B cell (primary cell): ENCODE data around the gene ZFHX2. TPM values are rescaled to one million over a fixed set of nuclear protein-coding genes. Genes with fewer than 3 reads are reported as not detected.

Experiments used
- ATAC-seq: fragments of 200-7000 bp; cut with Tn5 transposase; one replicate; pipeline ENCODE4 v1.10.0; 2021; ENCODE audit warnings: low read depth, mild to moderate bottlenecking, moderate number of reproducible peaks, moderate library complexity
- CTCF ChIA-PET: fragments of 350-600 bp; sonication (Branson Sonifier 250); formaldehyde crosslinking; loops from one replicate; lab custom pipeline; 2021; ENCODE audit warnings: antibody characterized with exemption, inconsistent platforms; lab: Charles Lee
- POLR2A ChIA-PET: fragments of 350-600 bp; sonication (Branson Sonifier 250); formaldehyde crosslinking; loops from one replicate; lab custom pipeline; 2021; ENCODE audit warnings: antibody characterized with exemption; lab: Charles Lee
- DNase-seq: peaks from one replicate; pipeline ENCODE4 v3.0.0; 2013
- H2AFZ ChIP-seq: 2 replicates; pipeline ENCODE4 v1.6.1; 2012; ENCODE audit warnings: mild to moderate bottlenecking, low read depth, low read length; ENCODE audit not compliant: insufficient read depth, poor library complexity, severe bottlenecking
- H3K27ac ChIP-seq, 2 donors: 1 replicate in 1 of 2; 2 replicates in 1 of 2; pipeline ENCODE4 v1.5.1; 2012 to 2013; ENCODE audit warnings: low read length in 2 of 2, mild to moderate bottlenecking in 2 of 2, moderate library complexity in 1 of 2
- H3K27me3 ChIP-seq, 4 experiments: fragments of 200-600 bp in 1 of 4; sonication (generic) in 1 of 4; replicated peaks in 1 of 4; 1 replicate in 2 of 4; 2 replicates in 2 of 4; pipeline versions ENCODE4 v1.6.1 to v1.7.0; 2013 to 2016; ENCODE audit warnings: low read length in 3 of 4, mild to moderate bottlenecking in 2 of 4, mixed read lengths in 1 of 4, moderate library complexity in 1 of 4; ENCODE audit not compliant: insufficient read depth in 4 of 4, control insufficient read depth in 3 of 4; ENCODE audit errors: control extremely low read depth in 1 of 4
- H3K36me3 ChIP-seq, 2 experiments: replicated peaks in 1 of 2; 1 replicate in 1 of 2; 2 replicates in 1 of 2; pipeline versions ENCODE4 v1.6.1 to v1.7.1; 2013; ENCODE audit warnings: low read length in 1 of 2; ENCODE audit not compliant: insufficient read depth in 2 of 2, control insufficient read depth in 1 of 2; ENCODE audit errors: control extremely low read depth in 1 of 2, extremely low read depth in 1 of 2
- H3K4me1 ChIP-seq, 2 donors: fragments of 200-600 bp in 1 of 2; sonication (generic) in 1 of 2; 1 replicate in 1 of 2; 2 replicates in 1 of 2; pipeline versions ENCODE4 v1.5.1 to v1.6.1; 2013 to 2017; ENCODE audit warnings: low read length in 2 of 2; ENCODE audit not compliant: control insufficient read depth in 2 of 2, insufficient read depth in 2 of 2
- H3K4me2 ChIP-seq: replicated peaks from 2 replicates; pipeline ENCODE3; 2012; ENCODE audit warnings: mild to moderate bottlenecking, low read depth, low read length; ENCODE audit not compliant: poor library complexity, severe bottlenecking
- H3K4me3 ChIP-seq, 5 experiments: fragments of 200-600 bp in 1 of 5; sonication (generic) in 1 of 5; 1 replicate in 3 of 5; 2 replicates in 2 of 5; pipeline versions ENCODE4 v1.5.1 to v1.7.0; 2011 to 2016; ENCODE audit warnings: low read length in 4 of 5, mild to moderate bottlenecking in 4 of 5, low read depth in 2 of 5, control low read depth in 1 of 5, moderate library complexity in 1 of 5; ENCODE audit not compliant: insufficient read depth in 1 of 5; ENCODE audit errors: control extremely low read depth in 1 of 5, extremely low read depth in 1 of 5
- H3K79me2 ChIP-seq: fragments of 200-600 bp; sonication (generic); one replicate; pipeline ENCODE4 v1.6.0; 2016; ENCODE audit warnings: low read length; ENCODE audit not compliant: control insufficient read depth, insufficient read depth
- H3K9ac ChIP-seq: fragments of 200-600 bp; sonication (generic); 2 replicates; pipeline ENCODE4 v1.6.1; 2017; ENCODE audit warnings: mild to moderate bottlenecking, low read length, moderate library complexity
- H3K9me3 ChIP-seq, 3 donors: one replicate each; pipeline versions ENCODE4 v1.6.1 to v1.7.1; 2013; ENCODE audit warnings: low read length in 2 of 3; ENCODE audit not compliant: control insufficient read depth in 2 of 3, insufficient read depth in 1 of 3; ENCODE audit errors: control extremely low read depth in 1 of 3
- H4K20me1 ChIP-seq: 2 replicates; pipeline ENCODE4 v1.6.0; 2012; ENCODE audit warnings: mild to moderate bottlenecking, low read length; ENCODE audit not compliant: insufficient read depth, control insufficient read depth, poor library complexity, severe bottlenecking
- H3K27ac Mint-ChIP-seq: one replicate; pipeline ENCODE4 v1.8.0; 2021; ENCODE audit warnings: mixed read lengths
- H3K27me3 Mint-ChIP-seq: one replicate; pipeline ENCODE4 v1.8.0; 2021; ENCODE audit warnings: mixed read lengths
- H3K4me1 Mint-ChIP-seq: one replicate; pipeline ENCODE4 v1.8.0; 2021; ENCODE audit warnings: mixed read lengths
- H3K4me3 Mint-ChIP-seq: one replicate; pipeline ENCODE4 v1.8.0; 2021; ENCODE audit warnings: mixed read lengths
- H3K9me3 Mint-ChIP-seq: one replicate; pipeline ENCODE4 v1.8.0; 2022; ENCODE audit warnings: mixed read lengths; ENCODE audit not compliant: insufficient read depth
- CTCF ChIP-seq: fragments of 200-600 bp; IDR thresholded peaks from one replicate; pipeline ENCODE4 v1.8.0; 2022; ENCODE audit warnings: antibody characterized with exemption, mild to moderate bottlenecking
- EZH2 ChIP-seq: IDR thresholded peaks from 2 replicates; pipeline ENCODE4 v1.6.1; 2012; ENCODE audit warnings: borderline replicate concordance, low read depth, mild to moderate bottlenecking, moderate library complexity, low read length; ENCODE audit not compliant: insufficient read depth, poor library complexity, severe bottlenecking
- WGBS: methylation state at CpG from one replicate; pipeline ENCODE4 v1.1.5; 2013; ENCODE audit warnings: missing lambda C conversion rate; ENCODE audit not compliant: insufficient coverage; 5-methylcytosine and 5-hydroxymethylcytosine counted together
- intact Hi-C: fragments of 100-400 bp; cut with micrococcal nuclease; formaldehyde crosslinking; loops from one replicate; pipeline ENCODE4 v1.10.0; 2022
- polyA plus RNA-seq: library from polyadenylated mRNA; depleted of rRNA; stranded (reverse); fragments of >200 nt; gene quantifications from 2 replicates; pipeline ENCODE4 v1.2.3, GENCODE V29; 2012
- total RNA-seq, 2 donors: library from RNA; stranded (reverse); fragments of 120-200 nt in 1 of 2; gene quantifications; 1 replicate in 1 of 2; 2 replicates in 1 of 2; pipeline versions ENCODE4 v1.2.3 to v1.2.4, GENCODE V29; 2013 to 2022

ZFHX2 gene
- total and polyA plus RNA-seq, 2 donors (not counting 1 experiment from before 2014, with no cell fraction given), result 0.21 to 2.5 TPM

GRCh38 chr14:23580152-23580926 lies 28.8 kb upstream of the ZFHX2 start:
- H3K4me2 ChIP-seq, result no peak overlapping the region
- intact Hi-C loops, result no loop called here
- ChIA-PET CTCF (interaction anchor here (2.4 kb wide), 1 partner anchor 9 kb away, joined by 12 read pairs; no protein-coding TSS in a partner anchor), POLR2A (no interaction called here)
- 95% methylated on average over 19 of the region's 24 CpGs for WGBS
- no peaks in the 10 kb centered on the region for H3K79me2 ChIP-seq
- DNase-seq (no peak), ATAC-seq (no peak)
- TF ChIP-seq CTCF (no peak), EZH2 (no peak)
- no peak overlapping the region for H3K4me3 ChIP-seq
- Mint-ChIP-seq H3K27ac (no peak overlapping the region), H3K4me1 (peaks cover 13% of the 10 kb centered on the region), H3K9me3 (no peaks in the 10 kb centered on the region), H3K4me3 (no peak overlapping the region), H3K27me3 (peaks cover 50% of the 10 kb centered on the region)
- H4K20me1 ChIP-seq, result no peaks in the 10 kb centered on the region
- no peaks in the 10 kb centered on the region for H3K36me3 ChIP-seq
- no peak overlapping the region for H3K27ac ChIP-seq
- H3K9me3 ChIP-seq, result peaks cover 0 to 17% (median 0%) of the 10 kb centered on the region in 3 donors
- no peak overlapping the region for H2AFZ ChIP-seq
- H3K9ac ChIP-seq, result no peak overlapping the region
- peaks cover 0 to 50% (median 21%) of the 10 kb centered on the region in 4 experiments for H3K27me3 ChIP-seq
- peaks cover 20 to 27% of the 10 kb centered on the region in 2 donors for H3K4me1 ChIP-seq

- Histone ChIP-seq H4K20me1 (no peaks in the 10 kb centered on the region), H3K27me3 (peaks cover 0 to 56% (median 26%) of the 10 kb centered on the region in 4 experiments), H3K4me3 (no peak overlapping the region), H3K9ac (no peak overlapping the region), H3K4me2 (no peak overlapping the region), H3K4me1 (peaks cover 20 to 27% of the 10 kb centered on the region in 2 donors), H3K36me3 (no peaks in the 10 kb centered on the region), H3K9me3 (peaks cover 0 to 17% (median 0%) of the 10 kb centered on the region in 3 donors), H3K79me2 (no peaks in the 10 kb centered on the region), H3K27ac (no peak overlapping the region), H2AFZ (no peak overlapping the region)
- TF ChIP-seq EZH2, result no peak
- TF ChIP-seq CTCF, result no peak
- ATAC-seq (no peak), DNase-seq (no peak)
- intact Hi-C loops, result no loop called here
- Mint-ChIP-seq H3K9me3 (no peaks in the 10 kb centered on the region), H3K27me3 (peaks cover 56% of the 10 kb centered on the region), H3K27ac (no peak overlapping the region), H3K4me3 (no peak overlapping the region), H3K4me1 (peaks cover 16% of the 10 kb centered on the region)
- POLR2A ChIA-PET, result no interaction called here
- CTCF ChIA-PET, result interaction anchor here (2.4 kb wide), 1 partner anchor 10 kb away, joined by 12 read pairs; no protein-coding TSS in a partner anchor
Measured at GRCh38 chr14:23579739-23580138, 28.2 kb upstream of the ZFHX2 start.
